NB4 (cell line): ENCODE data around the gene SUN5.
"Not testable (repeated sequence)": the region's sequence is repeated elsewhere in the genome, so short reads cannot be mapped to it uniquely, and the experiment has no call there.

Experiments used
- DNase-seq: peaks from one replicate; pipeline ENCODE4 v3.0.0; 2010; ENCODE audit warnings: low read depth
- H3K4me3 ChIP-seq: one replicate; pipeline ENCODE4 v1.5.1; 2011; ENCODE audit warnings: mild to moderate bottlenecking, low read depth, low read length, moderate library complexity
- CTCF ChIP-seq: IDR thresholded peaks from one replicate; pipeline ENCODE4 v1.5.1; 2012; ENCODE audit warnings: low read depth, low read length
- MAX ChIP-seq: IDR thresholded peaks from 2 replicates; pipeline ENCODE4 v1.6.1; 2011; ENCODE audit warnings: low read depth, low read length
- MYC ChIP-seq: IDR thresholded peaks from 2 replicates; pipeline ENCODE4 v1.6.1; 2011; ENCODE audit warnings: low read depth, low read length
- POLR2A ChIP-seq: IDR thresholded peaks from 2 replicates; pipeline ENCODE4 v1.6.1; 2011; ENCODE audit warnings: mild to moderate bottlenecking; ENCODE audit not compliant: insufficient read length; ENCODE audit errors: extremely low read depth

SUN5 gene

GRCh38 chr20:32962053-32962452 is 42.2 kb downstream of the SUN5 start:
- DNase-seq = no peak
- no peak for TF ChIP-seq MAX
- TF ChIP-seq POLR2A = no peak
- TF ChIP-seq CTCF = no peak
- no peak for TF ChIP-seq MYC
- no peak overlapping the region for H3K4me3 ChIP-seq

GRCh38 chr20:32960849-32961731 is 43.1 kb downstream of the SUN5 start:
- TF ChIP-seq CTCF = no peak
- TF ChIP-seq POLR2A = no peak
- TF ChIP-seq MYC = no peak
- TF ChIP-seq MAX = no peak
- no peak overlapping the region for H3K4me3 ChIP-seq
- DNase-seq = no peak

GRCh38 chr20:32960222-32960518 is 44.1 kb downstream of the SUN5 start:
- DNase-seq = no peak
- TF ChIP-seq CTCF = no peak
- no peak for TF ChIP-seq MYC
- TF ChIP-seq MAX = no peak
- no peak for TF ChIP-seq POLR2A
- no peak overlapping the region for H3K4me3 ChIP-seq

- H3K4me3 ChIP-seq = no peak overlapping the region
- TF ChIP-seq MYC = no peak
- no peak for DNase-seq
These were observed 44.6 kb downstream of the SUN5 start for GRCh38 chr20:32959351-32960221.

GRCh38 chr20:32958574-32958973 is 45.7 kb downstream of the SUN5 start:
- DNase-seq = no peak
- H3K4me3 ChIP-seq = no peak overlapping the region
- no peak for TF ChIP-seq MYC
- no peak for TF ChIP-seq POLR2A
- TF ChIP-seq MAX = no peak
- no peak for TF ChIP-seq CTCF

GRCh38 chr20:32957459-32957858 is 46.8 kb downstream of the SUN5 start:
- no peak overlapping the region for H3K4me3 ChIP-seq
- TF ChIP-seq POLR2A (no peak), MYC (no peak), MAX (no peak), CTCF (no peak)
- no peak for DNase-seq

GRCh38 chr20:32950539-32950938 is 53.7 kb downstream of the SUN5 start:
- not testable (repeated sequence) for DNase-seq, H3K4me3 ChIP-seq
